H1 (cell line): ENCODE results near the gene MIF. TPM values are rescaled to one million over a fixed set of nuclear protein-coding genes. Genes with fewer than 3 reads are reported as not detected.

Experiments used
- CTCF ChIA-PET: fragments of 300-600 bp; sonication (Branson Sonifier 250); formaldehyde crosslinking; loops from one replicate; lab custom pipeline; 2021; ENCODE audit not compliant: partially characterized antibody; lab: Charles Lee
- POLR2A ChIA-PET: fragments of 300-600 bp; sonication (Branson Sonifier 250); formaldehyde crosslinking; loops from one replicate; lab custom pipeline; 2021; ENCODE audit warnings: inconsistent platforms; ENCODE audit not compliant: partially characterized antibody; lab: Charles Lee
- DNase-seq, 2 experiments: peaks; one replicate each; pipeline versions ENCODE4 v3.0.0 to v3.0.0-alpha.2; 2010 to 2022; ENCODE audit warnings: low spot score in 2 of 2, low read depth in 1 of 2, mixed read lengths in 1 of 2
- FAIRE-seq: peaks from 2 replicates; lab custom pipeline; 2011; peaks lifted over from hg19 to GRCh38; lab: Jason Lieb, UNC
- H2AFZ ChIP-seq: 2 replicates; pipeline ENCODE4 v1.8.1; 2012; ENCODE audit warnings: low read length, inconsistent platforms
- H2AK5ac ChIP-seq: 2 replicates; pipeline ENCODE4 v1.6.1; 2013; ENCODE audit warnings: low read depth, low read length
- H2BK120ac ChIP-seq: replicated peaks from 2 replicates; pipeline ENCODE3; 2013; ENCODE audit warnings: low read depth, low read length, inconsistent platforms
- H2BK12ac ChIP-seq: 2 replicates; pipeline ENCODE4 v1.6.1; 2013; ENCODE audit warnings: low read depth, low read length
- H2BK15ac ChIP-seq: 2 replicates; pipeline ENCODE4 v1.6.1; 2013; ENCODE audit warnings: low read length
- H2BK20ac ChIP-seq: 2 replicates; pipeline ENCODE4 v1.6.1; 2013; ENCODE audit warnings: low read length
- H2BK5ac ChIP-seq: 2 replicates; pipeline ENCODE4 v1.6.1; 2013; ENCODE audit warnings: low read depth, low read length
- H3K14ac ChIP-seq: 2 replicates; pipeline ENCODE4 v1.6.1; 2013; ENCODE audit warnings: inconsistent platforms; ENCODE audit not compliant: insufficient read length
- H3K18ac ChIP-seq: 2 replicates; pipeline ENCODE4 v1.6.1; 2013; ENCODE audit warnings: low read length; ENCODE audit errors: extremely low read depth
- H3K23ac ChIP-seq: 2 replicates; pipeline ENCODE4 v1.6.1; 2013; ENCODE audit warnings: inconsistent platforms; ENCODE audit not compliant: insufficient read length
- H3K23me2 ChIP-seq: 2 replicates; pipeline ENCODE4 v1.6.1; 2013; ENCODE audit warnings: low read depth, low read length
- H3K27ac ChIP-seq: 2 replicates; pipeline ENCODE4 v1.6.1; 2011; ENCODE audit warnings: low read depth, low read length, inconsistent platforms
- H3K27me3 ChIP-seq, 4 experiments: replicated peaks in 1 of 4; 1 replicate in 1 of 4; 2 replicates in 3 of 4; pipeline versions ENCODE4 v1.6.1 to v1.8.1; 2011 to 2013; ENCODE audit warnings: low read length in 3 of 4, mild to moderate bottlenecking in 3 of 4, inconsistent platforms in 2 of 4, mixed read lengths in 2 of 4, moderate library complexity in 1 of 4; ENCODE audit not compliant: control insufficient read depth in 3 of 4, insufficient read depth in 3 of 4; ENCODE audit errors: extremely low read depth in 1 of 4
- H3K36me3 ChIP-seq, 4 experiments: 2 replicates each; pipeline versions ENCODE4 v1.6.1 to v1.8.1; 2011 to 2013; ENCODE audit warnings: mild to moderate bottlenecking in 4 of 4, low read length in 3 of 4, moderate library complexity in 2 of 4, control low read depth in 1 of 4, inconsistent platforms in 1 of 4; ENCODE audit not compliant: insufficient read depth in 4 of 4, control insufficient read depth in 2 of 4
- H3K4ac ChIP-seq: replicated peaks from 2 replicates; pipeline ENCODE3; 2013; ENCODE audit warnings: low read length, low read depth, mixed read lengths, inconsistent platforms; ENCODE audit not compliant: insufficient read length
- H3K4me1 ChIP-seq, 4 experiments: replicated peaks in 1 of 4; 1 replicate in 1 of 4; 2 replicates in 3 of 4; pipeline versions ENCODE4 v1.6.1 to v1.8.1; 2011 to 2013; ENCODE audit warnings: low read length in 3 of 4, inconsistent platforms in 2 of 4, mixed read lengths in 1 of 4; ENCODE audit not compliant: insufficient read depth in 4 of 4, control insufficient read depth in 3 of 4
- H3K4me2 ChIP-seq, 2 experiments: 2 replicates each; pipeline versions ENCODE4 v1.6.1 to v1.8.1; 2011 to 2013; ENCODE audit warnings: low read depth in 2 of 2, low read length in 2 of 2, control low read depth in 1 of 2, inconsistent platforms in 1 of 2, mild to moderate bottlenecking in 1 of 2; ENCODE audit not compliant: insufficient read depth in 1 of 2
- H3K4me3 ChIP-seq, 4 experiments: fragments of 200-600, 300-600 bp in 1 of 4; sonication (generic), shearing (Covaris generic), sonication (Bioruptor Twin) in 1 of 4; 2 replicates each; pipeline versions ENCODE4 v1.5.1 to v1.8.1; 2011 to 2016; ENCODE audit warnings: low read length in 4 of 4, low read depth in 3 of 4, control low read depth in 2 of 4, inconsistent platforms in 2 of 4, mild to moderate bottlenecking in 2 of 4, mixed read lengths in 1 of 4, moderate library complexity in 1 of 4; ENCODE audit not compliant: insufficient read depth in 2 of 4; ENCODE audit errors: extremely low read depth in 1 of 4
- H3K56ac ChIP-seq: replicated peaks from 2 replicates; pipeline ENCODE3; 2013; ENCODE audit warnings: low read depth, mild to moderate bottlenecking, mixed read lengths, low read length, inconsistent platforms; ENCODE audit not compliant: insufficient read length
- H3K79me1 ChIP-seq: 2 replicates; pipeline ENCODE4 v1.6.1; 2013; ENCODE audit warnings: low read depth, low read length, control low read depth
- H3K79me2 ChIP-seq, 2 experiments: 2 replicates each; pipeline versions ENCODE4 v1.6.1 to v1.8.1; 2012 to 2013; ENCODE audit warnings: low read length in 2 of 2, mild to moderate bottlenecking in 2 of 2, inconsistent platforms in 1 of 2; ENCODE audit not compliant: insufficient read depth in 2 of 2, control insufficient read depth in 1 of 2
- H3K9ac ChIP-seq, 4 experiments: replicated peaks in 1 of 4; 1 replicate in 1 of 4; 2 replicates in 3 of 4; pipeline versions ENCODE4 v1.6.1 to v1.8.1; 2011 to 2013; ENCODE audit warnings: low read depth in 3 of 4, low read length in 3 of 4, control low read depth in 2 of 4, mild to moderate bottlenecking in 2 of 4, moderate library complexity in 2 of 4, inconsistent platforms in 1 of 4; ENCODE audit errors: extremely low read depth in 1 of 4
- H3K9me3 ChIP-seq, 2 experiments: 2 replicates each; pipeline versions ENCODE4 v1.6.1 to v1.8.1; 2012 to 2013; ENCODE audit warnings: mild to moderate bottlenecking in 2 of 2, moderate library complexity in 2 of 2, control low read depth in 1 of 2, inconsistent platforms in 1 of 2, low read depth in 1 of 2, low read length in 1 of 2, mixed read lengths in 1 of 2; ENCODE audit not compliant: insufficient read depth in 2 of 2
- H4K20me1 ChIP-seq, 2 experiments: replicated peaks in 1 of 2; 2 replicates each; pipeline versions ENCODE3 to v1.8.1; 2011 to 2013; ENCODE audit warnings: inconsistent platforms in 2 of 2, low read length in 2 of 2, mild to moderate bottlenecking in 1 of 2; ENCODE audit not compliant: insufficient read depth in 2 of 2, control insufficient read depth in 1 of 2
- H4K5ac ChIP-seq: 2 replicates; pipeline ENCODE4 v1.6.1; 2013; ENCODE audit warnings: low read length, low read depth, mixed read lengths, inconsistent platforms; ENCODE audit not compliant: insufficient read length
- H4K8ac ChIP-seq: 2 replicates; pipeline ENCODE4 v1.8.0; 2013; ENCODE audit warnings: mild to moderate bottlenecking, moderate library complexity, low read length, inconsistent platforms; ENCODE audit not compliant: insufficient read depth; ENCODE audit errors: extremely low read depth
- H4K91ac ChIP-seq: replicated peaks from 2 replicates; pipeline ENCODE3; 2013; ENCODE audit warnings: low read length, mixed read lengths, inconsistent platforms; ENCODE audit not compliant: insufficient read length
- CHD1 ChIP-seq: IDR thresholded peaks from 2 replicates; pipeline ENCODE4 v1.6.1; 2012; ENCODE audit warnings: low read depth, low read length, improper control_type of control experiment
- EGR1 ChIP-seq: IDR thresholded peaks from 2 replicates; pipeline ENCODE4 v1.6.1; 2011; ENCODE audit warnings: low read depth, low read length, borderline replicate concordance
- EZH2 ChIP-seq: fragments of 200-600 bp; sonication (generic); IDR thresholded peaks from 2 replicates; pipeline ENCODE4 v1.7.1; 2012; ENCODE audit warnings: low read depth, mild to moderate bottlenecking, moderate library complexity, low read length, inconsistent platforms; ENCODE audit not compliant: severe bottlenecking
- GABPA ChIP-seq: IDR thresholded peaks from 2 replicates; pipeline ENCODE4 v1.6.1; 2011; ENCODE audit warnings: mild to moderate bottlenecking, low read length, moderate library complexity, borderline replicate concordance; ENCODE audit not compliant: insufficient read depth
- HDAC2 ChIP-seq, 2 experiments: fragments of 300-600 bp in 1 of 2; sonication (generic) in 1 of 2; IDR thresholded peaks; 2 replicates each; pipeline ENCODE4 v1.6.1; 2011 to 2012; ENCODE audit warnings: low read depth in 2 of 2, low read length in 2 of 2, mild to moderate bottlenecking in 2 of 2, moderate library complexity in 2 of 2, borderline replicate concordance in 1 of 2, inconsistent platforms in 1 of 2
- HDAC6 ChIP-seq: IDR thresholded peaks from one replicate; pipeline ENCODE4 v1.7.1; 2012; ENCODE audit warnings: low read depth, mild to moderate bottlenecking, inconsistent platforms, low read length, moderate library complexity
- MAFK ChIP-seq: IDR thresholded peaks from 2 replicates; pipeline ENCODE4 v1.6.1; 2012; ENCODE audit warnings: low read depth, mild to moderate bottlenecking, improper control_type of control experiment, low read length
- POLR2A ChIP-seq, 2 experiments: IDR thresholded peaks; 1 replicate in 1 of 2; 2 replicates in 1 of 2; pipeline ENCODE4 v1.6.1; 2011; ENCODE audit warnings: low read depth in 2 of 2, low read length in 2 of 2, mild to moderate bottlenecking in 2 of 2; ENCODE audit errors: control extremely low read depth in 1 of 2
- POU5F1 ChIP-seq: IDR thresholded peaks from 2 replicates; pipeline ENCODE4 v1.6.1; 2011; ENCODE audit warnings: low read depth, mild to moderate bottlenecking, low read length, moderate library complexity
- SAP30 ChIP-seq: fragments of 300-600 bp; sonication (generic); IDR thresholded peaks from 2 replicates; pipeline ENCODE4 v1.7.1; 2012; ENCODE audit warnings: low read length, moderate library complexity, mild to moderate bottlenecking, inconsistent platforms; ENCODE audit not compliant: insufficient read depth, insufficient replicate concordance
- SIRT6 ChIP-seq: IDR thresholded peaks from one replicate; pipeline ENCODE4 v1.7.1; 2012; ENCODE audit warnings: low read length, inconsistent platforms
- TBP ChIP-seq: IDR thresholded peaks from 2 replicates; pipeline ENCODE4 v1.6.1; 2011; ENCODE audit warnings: low read depth, low read length, improper control_type of control experiment
- WGBS, 2 experiments: shearing (Covaris generic) in 1 of 2; methylation state at CpG; one replicate each; pipeline versions ENCODE4 v1.1.6 to v1.1.7; 2013 to 2015; ENCODE audit warnings: low lambda C conversion rate in 2 of 2, mixed read lengths in 2 of 2, inconsistent platforms in 1 of 2, low coverage in 1 of 2, missing lambda C conversion rate in 1 of 2; ENCODE audit not compliant: insufficient replicate concordance in 2 of 2, insufficient coverage in 1 of 2, insufficient read length in 1 of 2; ENCODE audit errors: extremely low coverage in 1 of 2, missing lambda C conversion rate in 1 of 2; 5-methylcytosine and 5-hydroxymethylcytosine counted together
- polyA plus RNA-seq, 7 experiments: library from polyadenylated mRNA; depleted of rRNA in 3 of 7; stranded (reverse) in 5 of 7; unstranded in 2 of 7; fragments of >200 nt in 5 of 7; fragments of 200-250 nt in 2 of 7; gene quantifications; 1 replicate in 5 of 7; 2 replicates in 1 of 7; 4 replicates in 1 of 7; pipeline versions ENCODE4 v1.2.1 to v1.2.3, GENCODE V29; 2011 to 2013; ENCODE audit warnings: missing spikeins in 2 of 7, mixed read lengths in 2 of 7
- total RNA-seq: library from RNA; stranded (reverse); fragmentation: NEBNext Ultra II Directional; extraction: Animal tissue kit (Norgen Biotek cat#: 25700); gene quantifications from 2 replicates; pipeline ENCODE4 v1.2.1, GENCODE V29; 2021
- TF ChIP-seq, protein P1 (sequence below): IDR thresholded peaks from 2 replicates; pipeline ENCODE4 v1.6.1; 2012; ENCODE audit warnings: inconsistent platforms

Gene MIF
- total and polyA plus RNA-seq, 2 of the 8 experiments (the other 6 are each of a cell fraction or from before 2014, with no cell fraction given) = 1,082 to 1,870 TPM

DNA sequence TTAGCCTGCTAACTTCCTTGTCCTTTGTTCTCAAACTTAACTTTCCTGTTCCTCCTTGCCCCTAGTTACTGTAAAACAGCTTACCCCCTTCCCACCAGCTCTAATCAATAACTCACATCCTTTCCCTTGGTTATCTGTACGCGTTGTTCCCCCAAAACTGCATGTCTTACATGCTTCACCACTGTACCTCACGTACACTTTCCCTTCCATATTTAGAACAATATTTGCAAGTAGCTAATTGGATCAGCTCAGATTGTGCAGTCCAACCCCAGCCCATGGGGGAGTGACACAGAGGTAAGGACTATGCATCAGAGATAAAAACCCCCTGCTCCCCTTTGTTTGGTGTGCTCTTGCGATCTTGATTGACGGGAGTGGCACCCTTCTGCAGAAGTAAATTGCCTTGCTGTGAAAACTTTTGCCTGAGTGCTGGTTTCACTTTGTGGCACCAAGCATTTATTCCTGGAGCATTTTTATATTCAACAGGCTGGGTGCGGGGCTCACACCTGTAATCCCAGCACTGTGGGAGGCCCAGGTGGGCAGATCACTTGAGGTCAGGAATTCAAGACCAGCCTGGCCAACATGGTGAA, 30.9 kb downstream of the MIF start:
- CTCF ChIA-PET = interaction anchor here (0.6 kb wide), 1 partner anchor 21 kb away, joined by 6 read pairs; no protein-coding TSS in a partner anchor
- POLR2A ChIA-PET = interaction anchor here (1.2 kb wide), 1 partner anchor 10 kb away, joined by 3 read pairs; no protein-coding TSS in a partner anchor

More for the DNA sequence above, 30.9 kb downstream of the MIF start:
- 78% methylated on average over 6 of the region's 6 CpGs; no CpG with 5 or more reads in 1 of the 2 experiments for WGBS, 2 experiments
- Histone ChIP-seq H3K4me2 (no peak overlapping the region), H3K18ac (no peak overlapping the region), H3K4me3 (no peak overlapping the region), H3K79me2 (no peaks in the 10 kb centered on the region), H3K9ac (no peak overlapping the region), H3K27me3 (no peaks in the 10 kb centered on the region), H3K4me1 (no peaks in the 10 kb centered on the region), H3K4ac (no peak overlapping the region), H3K23me2 (no peaks in the 10 kb centered on the region), H3K79me1 (no peaks in the 10 kb centered on the region), H3K27ac (no peak overlapping the region), H3K23ac (no peak overlapping the region), H3K14ac (no peak overlapping the region), H4K8ac (no peak overlapping the region), H2BK15ac (no peak overlapping the region), H3K36me3 (peaks cover 2 to 13% (median 3%) of the 10 kb centered on the region in 4 experiments; a peak in 4 of 8 replicates), H2BK20ac (no peak overlapping the region), H4K20me1 (peaks cover 0 to 4% of the 10 kb centered on the region in 2 experiments), H2AFZ (no peak overlapping the region), H2AK5ac (no peak overlapping the region), H3K56ac (no peak overlapping the region), H4K91ac (no peak overlapping the region), H2BK120ac (no peak overlapping the region), H2BK12ac (no peak overlapping the region), H2BK5ac (no peak overlapping the region), H4K5ac (no peak overlapping the region), H3K9me3 (no peaks in the 10 kb centered on the region)
- TF ChIP-seq POLR2A (IDR thresholded peaks at IDR 0.05; ENCODE audit: control extremely low read depth in 1 of 2, low read depth in 2 of 2, low read length in 2 of 2) (no peak), HDAC6 (no peak), MAFK (no peak), EGR1 (no peak), GABPA (no peak), HDAC2 (IDR thresholded peaks at IDR 0.05; ENCODE audit: borderline replicate concordance in 1 of 2, low read depth in 2 of 2, low read length in 2 of 2) (no peak), SAP30 (no peak), SIRT6 (no peak), TBP (no peak), EZH2 (no peak), POU5F1 (no peak), CHD1 (no peak)
- TF ChIP-seq, protein P1, sequence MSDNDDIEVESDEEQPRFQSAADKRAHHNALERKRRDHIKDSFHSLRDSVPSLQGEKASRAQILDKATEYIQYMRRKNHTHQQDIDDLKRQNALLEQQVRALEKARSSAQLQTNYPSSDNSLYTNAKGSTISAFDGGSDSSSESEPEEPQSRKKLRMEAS = no peak
- DNase-seq (no peak), FAIRE-seq (no peak)
